ENCODE results near the gene AP2A2. TPM values are rescaled to one million over a fixed set of nuclear protein-coding genes. Genes with fewer than 3 reads are reported as not detected.

Gene AP2A2
- total and polyA plus RNA-seq, 2 of the 4 experiments (the other 2 are of a cell fraction): 19.9 to 49.0 TPM

DNA sequence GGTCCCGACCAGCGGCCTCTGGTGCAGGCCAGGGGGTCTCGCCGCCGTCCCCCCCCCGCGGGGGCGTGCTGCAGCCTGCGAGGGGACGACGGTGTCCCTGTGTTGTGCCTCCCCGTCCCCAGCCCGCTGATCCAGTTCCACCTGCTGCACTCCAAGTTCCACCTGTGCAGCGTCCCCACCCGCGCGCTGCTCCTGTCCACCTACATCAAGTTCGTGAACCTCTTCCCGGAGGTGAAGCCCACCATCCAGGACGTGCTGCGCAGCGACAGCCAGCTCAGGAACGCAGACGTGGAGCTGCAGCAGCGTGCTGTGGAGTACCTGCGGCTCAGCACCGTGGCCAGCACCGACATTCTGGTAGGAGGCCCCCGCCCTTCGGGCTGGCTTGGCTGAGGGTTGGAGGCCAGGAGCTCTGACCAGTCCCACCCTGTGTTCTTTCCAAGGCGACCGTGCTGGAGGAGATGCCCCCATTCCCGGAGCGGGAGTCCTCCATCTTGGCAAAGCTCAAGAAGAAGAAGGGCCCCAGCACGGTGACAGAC lies 68.0 kb downstream of the AP2A2 start:
- Histone ChIP-seq H4K91ac (ENCODE audit: insufficient read depth, low read depth, low read length) (no peak overlapping the region), H3K4me3 (ENCODE audit: insufficient read depth, low read depth, low read length) (no peak overlapping the region), H3K14ac (replicated peaks; ENCODE audit: low read depth, low read length) (no peak overlapping the region), H3K4ac (ENCODE audit: low read depth, low read length) (no peak overlapping the region), H2AFZ (replicated peaks; ENCODE audit: low read length, poor library complexity) (no peak overlapping the region), H2AK5ac (ENCODE audit: low read depth, low read length) (no peak overlapping the region), H3K23ac (ENCODE audit: low read depth, low read length) (no peak overlapping the region), H3K4me2 (ENCODE audit: low read depth, low read length) (no peak overlapping the region), H2BK120ac (ENCODE audit: low read depth, low read length) (no peak overlapping the region), H3K9ac (ENCODE audit: low read depth, low read length) (no peak overlapping the region), H3K4me1 (ENCODE audit: control insufficient read depth, insufficient read depth, low read length) (no peaks in the 10 kb centered on the region), H3K9me3 (ENCODE audit: control insufficient read depth, insufficient read depth, low read length) (no peaks in the 10 kb centered on the region), H3K27me3 (ENCODE audit: control insufficient read depth, insufficient read depth, low read length) (no peaks in the 10 kb centered on the region), H2BK5ac (ENCODE audit: low read depth, low read length, poor library complexity, severe bottlenecking) (no peak overlapping the region), H3K27ac (ENCODE audit: insufficient read depth, low read length) (no peak overlapping the region), H3K18ac (ENCODE audit: low read depth, low read length) (no peak overlapping the region), H3K9me1 (ENCODE audit: insufficient read depth, low read length) (no peaks in the 10 kb centered on the region), H4K20me1 (ENCODE audit: insufficient read depth, low read length) (peaks cover 36% of the 10 kb centered on the region), H3K79me1 (ENCODE audit: low read depth in 1 of 2, low read length in 2 of 2) (peaks cover 6 to 32% of the 10 kb centered on the region in 2 experiments; a peak in 2 of 4 replicates), H3K56ac (ENCODE audit: extremely low read depth, insufficient read depth, low read length) (no peak overlapping the region), H2BK20ac (ENCODE audit: low read depth, low read length) (no peak overlapping the region), H3K36me3 (ENCODE audit: control insufficient read depth, insufficient read depth, low read length) (peaks cover 66% of the 10 kb centered on the region), H2BK15ac (ENCODE audit: low read depth, low read length) (no peak overlapping the region), H4K8ac (ENCODE audit: low read depth in 2 of 2, low read length in 2 of 2) (no peak overlapping the region), H4K5ac (ENCODE audit: low read depth, low read length) (no peak overlapping the region), H2AK9ac (replicated peaks; ENCODE audit: low read depth, low read length, poor library complexity) (no peak overlapping the region)
- ATAC-seq (ENCODE audit: low read depth): no peak
- 95% methylated on average over 27 of the region's 35 CpGs; no CpG with 5 or more reads in 1 of the 2 experiments for WGBS, 2 experiments (ENCODE audit: extremely low coverage in 2 of 2, insufficient read length in 1 of 2)
- DNase-seq: no peak
- POLR2A ChIA-PET (ENCODE audit: unreplicated experiment): no interaction called here
- CTCF ChIA-PET: no interaction called here
- intact Hi-C loops (cut with micrococcal nuclease): no loop called here
- in situ Hi-C loops (cut with MboI; ENCODE audit: low sequenced_read_pairs): no loop called here
- no peak for TF ChIP-seq RAD21 (IDR thresholded peaks at IDR 0.05; ENCODE audit: low read length)
- no peak for TF ChIP-seq SMC3 (IDR thresholded peaks at IDR 0.05; ENCODE audit: low read depth, low read length)
- TF ChIP-seq, protein P1, sequence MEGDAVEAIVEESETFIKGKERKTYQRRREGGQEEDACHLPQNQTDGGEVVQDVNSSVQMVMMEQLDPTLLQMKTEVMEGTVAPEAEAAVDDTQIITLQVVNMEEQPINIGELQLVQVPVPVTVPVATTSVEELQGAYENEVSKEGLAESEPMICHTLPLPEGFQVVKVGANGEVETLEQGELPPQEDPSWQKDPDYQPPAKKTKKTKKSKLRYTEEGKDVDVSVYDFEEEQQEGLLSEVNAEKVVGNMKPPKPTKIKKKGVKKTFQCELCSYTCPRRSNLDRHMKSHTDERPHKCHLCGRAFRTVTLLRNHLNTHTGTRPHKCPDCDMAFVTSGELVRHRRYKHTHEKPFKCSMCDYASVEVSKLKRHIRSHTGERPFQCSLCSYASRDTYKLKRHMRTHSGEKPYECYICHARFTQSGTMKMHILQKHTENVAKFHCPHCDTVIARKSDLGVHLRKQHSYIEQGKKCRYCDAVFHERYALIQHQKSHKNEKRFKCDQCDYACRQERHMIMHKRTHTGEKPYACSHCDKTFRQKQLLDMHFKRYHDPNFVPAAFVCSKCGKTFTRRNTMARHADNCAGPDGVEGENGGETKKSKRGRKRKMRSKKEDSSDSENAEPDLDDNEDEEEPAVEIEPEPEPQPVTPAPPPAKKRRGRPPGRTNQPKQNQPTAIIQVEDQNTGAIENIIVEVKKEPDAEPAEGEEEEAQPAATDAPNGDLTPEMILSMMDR (conservative IDR thresholded peaks at IDR 0.05; ENCODE audit: low read depth, low read length): no peak
- TF ChIP-seq FOS (IDR thresholded peaks at IDR 0.05; ENCODE audit: low read depth, low read length): no peak
- TF ChIP-seq MAFK (IDR thresholded peaks at IDR 0.05; ENCODE audit: low read depth, low read length): no peak
- TF ChIP-seq CHD1 (IDR thresholded peaks at IDR 0.05; ENCODE audit: low read depth, low read length): no peak
- no peak for TF ChIP-seq MXI1 (IDR thresholded peaks at IDR 0.05; ENCODE audit: borderline replicate concordance, low read depth, low read length)
- TF ChIP-seq RFX5 (IDR thresholded peaks at IDR 0.05; ENCODE audit: low read depth, low read length): no peak
- no peak for TF ChIP-seq MAZ (IDR thresholded peaks at IDR 0.05; ENCODE audit: borderline replicate concordance, low read depth, low read length)
- no TSS peak for BruUV-seq (replicated peaks)
- dilution Hi-C loops (cut with HindIII; ENCODE audit: low sequenced_read_pairs, unreplicated experiment): no loop called here

All from IMR-90 (cell line).